Tibial nerve (tissue), 4 donors: ENCODE measurements around the gene PCBP3. TPM values are rescaled to one million over a fixed set of nuclear protein-coding genes. Genes with fewer than 3 reads are reported as not detected.

Experiments used
- DNase-seq, 2 donors: peaks; one replicate each; pipeline ENCODE4 v3.0.0-alpha.2; 2019; ENCODE audit warnings: low spot score in 2 of 2
- H3K27ac ChIP-seq, 4 donors: fragments of 200-600 bp; sonication (generic) in 3 of 4; one replicate each; pipeline ENCODE4 v1.5.1; 2017 to 2019; ENCODE audit warnings: mild to moderate bottlenecking in 1 of 4
- H3K27me3 ChIP-seq, 2 donors: fragments of 200-600 bp; sonication (generic) in 1 of 2; one replicate each; pipeline versions ENCODE4 v1.5.1 to v1.6.0; 2017 to 2019
- H3K36me3 ChIP-seq, 3 donors: fragments of 200-600 bp; sonication (generic); one replicate each; pipeline ENCODE4 v1.5.1; 2018 to 2019
- H3K4me1 ChIP-seq, 4 donors: fragments of 200-600 bp; sonication (generic) in 3 of 4; one replicate each; pipeline ENCODE4 v1.5.1; 2017 to 2019
- H3K4me3 ChIP-seq, 4 donors: fragments of 200-600 bp; sonication (generic) in 3 of 4; one replicate each; pipeline ENCODE4 v1.5.1; 2017 to 2019; ENCODE audit warnings: mild to moderate bottlenecking in 1 of 4, moderate library complexity in 1 of 4
- H3K9me3 ChIP-seq, 4 donors: fragments of 200-600 bp; sonication (generic) in 3 of 4; one replicate each; pipeline ENCODE4 v1.5.1; 2017 to 2019
- EP300 ChIP-seq, 2 donors: sonication (generic); formaldehyde crosslinking; IDR thresholded peaks; one replicate each; pipeline ENCODE4 v1.6.1; 2017; ENCODE audit warnings: antibody characterized with exemption in 2 of 2, mild to moderate bottlenecking in 1 of 2
- POLR2A ChIP-seq, 2 donors: fragments of 450-650 bp; IDR thresholded peaks; one replicate each; pipeline ENCODE4 v1.6.1; 2017; ENCODE audit warnings: antibody characterized with exemption in 2 of 2, mild to moderate bottlenecking in 2 of 2, moderate library complexity in 2 of 2
- WGBS, 2 donors: methylation state at CpG; one replicate each; pipeline ENCODE4 v1.1.5; 2018; 5-methylcytosine and 5-hydroxymethylcytosine counted together
- total RNA-seq, 4 donors: library from RNA; depleted of rRNA; stranded (reverse); fragments of >200 nt; gene quantifications; one replicate each; pipeline ENCODE4 v1.1.0, GENCODE V29; 2016
- TF ChIP-seq, protein P1 (sequence below), 5 experiments: fragments of 200-600 bp in 3 of 5; fragments of 450-650 bp in 2 of 5; sonication (generic) in 3 of 5; IDR thresholded peaks; one replicate each; pipeline ENCODE4 v1.5.1; 2016 to 2019; ENCODE audit warnings: antibody characterized with exemption in 5 of 5, mild to moderate bottlenecking in 3 of 5, moderate library complexity in 2 of 5

The PCBP3 gene
- total RNA-seq, 4 donors from 2014 or later = 4.2 to 13.4 (median 9.6) TPM

DNA sequence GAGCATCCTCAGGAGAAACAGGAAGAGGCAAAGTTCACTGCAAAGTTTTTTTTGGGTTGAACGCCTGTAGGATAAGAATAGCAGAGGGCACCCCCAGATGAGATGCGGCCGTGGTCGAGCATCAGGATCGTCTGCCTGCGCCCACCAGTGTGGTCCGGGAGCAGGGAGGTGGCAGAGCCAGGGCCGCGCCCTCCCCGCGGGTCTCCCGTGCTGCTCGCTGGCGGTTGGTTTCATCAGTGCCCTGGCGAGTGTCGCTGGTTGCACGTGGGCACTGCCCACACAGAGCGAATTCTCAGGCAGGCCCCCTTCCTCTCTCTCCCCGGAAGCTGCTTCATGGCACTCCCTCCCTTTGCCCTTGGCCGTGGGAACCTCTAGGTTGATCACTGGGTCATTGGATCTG, 120.0 kb downstream of the PCBP3 start:
- H3K4me1 ChIP-seq = peaks cover 0 to 13% (median 0%) of the 10 kb centered on the region in 4 donors
- peak overlapping the region in 1 of 4 donors; percentile 67 for H3K27ac ChIP-seq
- no peaks in the 10 kb centered on the region for H3K27me3 ChIP-seq
- TF ChIP-seq POLR2A (IDR thresholded peaks at IDR 0.05) (no peak), EP300 (IDR thresholded peaks at IDR 0.05) (no peak)
- TF ChIP-seq, protein P1, sequence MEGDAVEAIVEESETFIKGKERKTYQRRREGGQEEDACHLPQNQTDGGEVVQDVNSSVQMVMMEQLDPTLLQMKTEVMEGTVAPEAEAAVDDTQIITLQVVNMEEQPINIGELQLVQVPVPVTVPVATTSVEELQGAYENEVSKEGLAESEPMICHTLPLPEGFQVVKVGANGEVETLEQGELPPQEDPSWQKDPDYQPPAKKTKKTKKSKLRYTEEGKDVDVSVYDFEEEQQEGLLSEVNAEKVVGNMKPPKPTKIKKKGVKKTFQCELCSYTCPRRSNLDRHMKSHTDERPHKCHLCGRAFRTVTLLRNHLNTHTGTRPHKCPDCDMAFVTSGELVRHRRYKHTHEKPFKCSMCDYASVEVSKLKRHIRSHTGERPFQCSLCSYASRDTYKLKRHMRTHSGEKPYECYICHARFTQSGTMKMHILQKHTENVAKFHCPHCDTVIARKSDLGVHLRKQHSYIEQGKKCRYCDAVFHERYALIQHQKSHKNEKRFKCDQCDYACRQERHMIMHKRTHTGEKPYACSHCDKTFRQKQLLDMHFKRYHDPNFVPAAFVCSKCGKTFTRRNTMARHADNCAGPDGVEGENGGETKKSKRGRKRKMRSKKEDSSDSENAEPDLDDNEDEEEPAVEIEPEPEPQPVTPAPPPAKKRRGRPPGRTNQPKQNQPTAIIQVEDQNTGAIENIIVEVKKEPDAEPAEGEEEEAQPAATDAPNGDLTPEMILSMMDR (IDR thresholded peaks at IDR 0.05) = no peak
- H3K4me3 ChIP-seq = peak overlapping the region in 2 of 4 donors; percentile 5 to 23
- H3K9me3 ChIP-seq = peaks cover 0 to 5% (median 0%) of the 10 kb centered on the region in 4 donors
- H3K36me3 ChIP-seq = no peaks in the 10 kb centered on the region
- WGBS, 2 donors = 46 to 63% methylated on average over 20 of the region's 20 CpGs
- no peak for DNase-seq

DNA sequence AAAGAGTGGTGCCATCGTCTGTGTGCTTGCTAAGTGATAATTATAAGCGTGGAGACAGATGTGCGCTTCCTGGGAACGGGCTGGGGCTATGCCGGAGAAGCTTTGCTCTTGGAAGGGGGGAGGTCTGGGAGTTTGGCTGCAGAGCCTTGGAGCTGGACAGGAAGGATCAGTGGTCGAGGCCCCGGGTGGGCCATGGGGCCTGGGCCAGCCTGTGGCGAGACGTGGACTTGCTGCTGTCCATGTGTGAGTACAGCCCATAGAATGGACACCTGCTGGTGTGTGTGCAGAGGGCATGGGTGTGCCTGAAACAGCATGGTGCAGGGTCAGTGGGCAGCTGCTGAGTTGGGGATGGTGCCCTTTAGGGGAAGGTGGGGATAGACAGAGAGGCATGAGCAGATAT, 121.3 kb downstream of the PCBP3 start:
- Histone ChIP-seq H3K4me3 (no peak overlapping the region), H3K9me3 (peaks cover 0 to 3% (median 0%) of the 10 kb centered on the region in 4 donors), H3K27ac (no peak overlapping the region), H3K27me3 (no peaks in the 10 kb centered on the region), H3K4me1 (peaks cover 0 to 15% (median 0%) of the 10 kb centered on the region in 4 donors), H3K36me3 (no peaks in the 10 kb centered on the region)
- no peak for DNase-seq
- TF ChIP-seq POLR2A (IDR thresholded peaks at IDR 0.05) = no peak
- TF ChIP-seq, protein P1 (IDR thresholded peaks at IDR 0.05) = no peak
- TF ChIP-seq EP300 (IDR thresholded peaks at IDR 0.05) = no peak
- WGBS, 2 donors = 85 to 92% methylated on average over 9 of the region's 9 CpGs

DNA sequence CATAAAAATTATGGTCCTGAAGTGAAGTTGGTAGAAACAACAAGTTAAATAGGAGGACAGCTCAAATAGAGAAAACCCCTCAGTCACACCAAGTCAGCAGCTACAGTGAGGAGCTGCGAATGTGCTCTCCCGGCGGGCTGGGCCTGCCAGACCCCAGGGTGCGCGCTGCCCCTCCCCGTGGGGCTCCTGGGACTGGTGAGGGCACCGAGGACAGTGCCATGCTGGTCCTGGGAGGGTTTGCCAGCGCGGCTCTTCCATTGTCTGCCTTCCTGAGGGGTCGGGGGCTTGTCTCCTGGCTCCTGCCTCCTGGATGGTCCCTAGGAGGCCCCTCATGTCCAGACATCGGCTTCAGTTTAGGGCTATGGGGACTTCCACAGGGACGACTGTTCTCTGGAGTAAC, 121.8 kb downstream of the PCBP3 start:
- 83 to 86% methylated on average over 12 of the region's 12 CpGs for WGBS, 2 donors
- no peak overlapping the region for H3K27ac ChIP-seq
- no peaks in the 10 kb centered on the region for H3K9me3 ChIP-seq
- no peak for DNase-seq
- H3K4me1 ChIP-seq = peaks cover 0 to 15% (median 0%) of the 10 kb centered on the region in 4 donors
- TF ChIP-seq POLR2A (IDR thresholded peaks at IDR 0.05) = no peak
- TF ChIP-seq, protein P1 (IDR thresholded peaks at IDR 0.05) = no peak
- TF ChIP-seq EP300 (IDR thresholded peaks at IDR 0.05) = no peak
- H3K4me3 ChIP-seq = no peak overlapping the region
- no peaks in the 10 kb centered on the region for H3K36me3 ChIP-seq
- no peaks in the 10 kb centered on the region for H3K27me3 ChIP-seq

DNA sequence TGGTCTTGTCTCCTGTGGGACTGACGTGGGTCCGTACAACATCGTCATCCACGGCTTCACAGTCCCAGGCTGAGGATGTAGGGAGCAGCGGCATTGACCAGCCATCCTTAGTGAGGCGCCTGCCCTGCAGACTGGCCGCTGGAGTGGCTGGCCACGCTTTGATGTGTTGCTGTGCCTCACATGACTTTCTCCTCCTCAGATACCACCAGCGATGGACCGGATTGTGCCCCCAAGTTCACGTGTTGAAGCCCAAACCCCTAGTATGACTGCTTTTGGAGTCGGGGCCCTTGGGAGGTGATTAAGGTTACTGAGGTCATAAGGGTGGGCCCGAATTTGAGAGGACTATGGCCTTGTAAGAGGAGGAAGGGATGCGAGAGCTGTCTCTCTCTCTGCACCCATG, 122.5 kb downstream of the PCBP3 start:
- H3K27ac ChIP-seq = no peak overlapping the region
- 91 to 92% methylated on average over 13 to 14 of the region's 14 CpGs for WGBS, 2 donors
- TF ChIP-seq EP300 (IDR thresholded peaks at IDR 0.05) = no peak
- no peak for TF ChIP-seq POLR2A (IDR thresholded peaks at IDR 0.05)
- TF ChIP-seq, protein P1 (IDR thresholded peaks at IDR 0.05) = no peak

DNA sequence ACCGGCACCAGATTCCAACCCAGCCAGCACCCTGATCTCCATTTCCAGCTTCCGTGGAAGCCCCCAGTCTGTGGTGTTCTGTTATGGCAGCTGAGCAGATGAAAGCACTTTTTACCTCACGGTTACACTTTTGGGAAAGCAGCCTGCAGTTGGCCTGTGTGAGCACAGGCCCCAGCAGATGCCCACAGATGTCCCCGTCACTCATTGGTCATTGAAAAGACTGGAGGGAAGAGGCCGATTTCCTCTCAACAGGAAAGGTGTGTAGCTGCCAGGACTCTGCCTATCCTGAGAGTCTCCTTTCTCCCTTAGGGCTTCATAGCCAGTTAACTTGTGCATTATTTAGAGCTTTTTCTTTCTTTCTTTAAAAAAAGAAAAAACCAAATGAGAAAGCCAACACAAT, 123.0 kb downstream of the PCBP3 start:
- no peak for TF ChIP-seq POLR2A (IDR thresholded peaks at IDR 0.05)
- TF ChIP-seq, protein P1 (IDR thresholded peaks at IDR 0.05) = no peak
- TF ChIP-seq EP300 (IDR thresholded peaks at IDR 0.05) = no peak
- Histone ChIP-seq H3K9me3 (no peaks in the 10 kb centered on the region), H3K4me3 (no peak overlapping the region), H3K27me3 (no peaks in the 10 kb centered on the region), H3K4me1 (peaks cover 0 to 15% (median 0%) of the 10 kb centered on the region in 4 donors), H3K36me3 (no peaks in the 10 kb centered on the region), H3K27ac (no peak overlapping the region)
- no peak for DNase-seq
- WGBS, 2 donors = 78 to 92% methylated on average over 5 of the region's 5 CpGs

More for the DNA sequence above, 122.5 kb downstream of the PCBP3 start:
- Histone ChIP-seq H3K36me3 (no peaks in the 10 kb centered on the region), H3K4me1 (peaks cover 0 to 15% (median 0%) of the 10 kb centered on the region in 4 donors), H3K4me3 (no peak overlapping the region), H3K27me3 (no peaks in the 10 kb centered on the region), H3K9me3 (no peaks in the 10 kb centered on the region)
- no peak for DNase-seq
